MCF 10A (cell line): ENCODE data around the gene MRPL14. TPM values are rescaled to one million over a fixed set of nuclear protein-coding genes. Genes with fewer than 3 reads are reported as not detected.

Source experiments
- BruUV-seq: library from RNA; stranded (reverse); fragments of 400-500 nt; replicated peaks from 2 replicates; lab custom pipeline; 2021; lab: Mats Ljungman, UMichigan
- CTCF ChIA-PET: fragments of 300-600 bp; sonication (Branson Sonifier 250); formaldehyde crosslinking; extraction: SDS; loops from one replicate; lab custom pipeline; 2021; ENCODE audit warnings: antibody characterized with exemption, inconsistent platforms; lab: Yijun Ruan, JAX
- POLR2A ChIA-PET: fragments of 300-600, 350-650 bp; sonication (Branson Sonifier 250); formaldehyde crosslinking; extraction: SDS; loops from one replicate; lab custom pipeline; 2020; ENCODE audit warnings: antibody characterized with exemption, inconsistent platforms; lab: Yijun Ruan, JAX
- DNase-seq: peaks from one replicate; pipeline ENCODE4 v3.0.0-alpha.2; 2018; ENCODE audit not compliant: unreplicated experiment
- H3K27ac Mint-ChIP-seq: one replicate; pipeline ENCODE4 v1.8.0; 2022; ENCODE audit warnings: mild to moderate bottlenecking, low read depth, mixed read lengths; ENCODE audit not compliant: unreplicated experiment
- H3K27me3 Mint-ChIP-seq: one replicate; pipeline ENCODE4 v1.8.0; 2022; ENCODE audit warnings: mixed read lengths; ENCODE audit not compliant: insufficient read depth, unreplicated experiment
- H3K36me3 Mint-ChIP-seq: one replicate; pipeline ENCODE4 v1.8.0; 2022; ENCODE audit warnings: mild to moderate bottlenecking, moderate library complexity, mixed read lengths; ENCODE audit not compliant: insufficient read depth, unreplicated experiment
- H3K4me1 Mint-ChIP-seq: one replicate; pipeline ENCODE4 v1.8.0; 2022; ENCODE audit warnings: mixed read lengths; ENCODE audit not compliant: insufficient read depth, unreplicated experiment
- H3K4me3 Mint-ChIP-seq: one replicate; pipeline ENCODE4 v1.8.0; 2022; ENCODE audit warnings: mild to moderate bottlenecking, moderate library complexity, mixed read lengths; ENCODE audit not compliant: unreplicated experiment
- H3K9me3 Mint-ChIP-seq: one replicate; pipeline ENCODE4 v1.8.0; 2022; ENCODE audit warnings: mixed read lengths; ENCODE audit not compliant: unreplicated experiment
- intact Hi-C: fragments of 100-400 bp; cut with micrococcal nuclease; formaldehyde crosslinking; loops from 2 replicates; pipeline ENCODE4 v1.14.1; 2022
- total RNA-seq: library from RNA; stranded (reverse); gene quantifications from 2 replicates; pipeline ENCODE4 v1.2.3, GENCODE V29; 2022
- TF ChIP-seq, protein P1 (sequence below): fragments of 200-600 bp; IDR thresholded peaks from one replicate; pipeline ENCODE4 v1.8.0; 2022; ENCODE audit warnings: antibody characterized with exemption, mild to moderate bottlenecking; ENCODE audit not compliant: unreplicated experiment

Gene MRPL14
- total RNA-seq, 1 experiment from 2014 or later, result 66.8 TPM

DNA sequence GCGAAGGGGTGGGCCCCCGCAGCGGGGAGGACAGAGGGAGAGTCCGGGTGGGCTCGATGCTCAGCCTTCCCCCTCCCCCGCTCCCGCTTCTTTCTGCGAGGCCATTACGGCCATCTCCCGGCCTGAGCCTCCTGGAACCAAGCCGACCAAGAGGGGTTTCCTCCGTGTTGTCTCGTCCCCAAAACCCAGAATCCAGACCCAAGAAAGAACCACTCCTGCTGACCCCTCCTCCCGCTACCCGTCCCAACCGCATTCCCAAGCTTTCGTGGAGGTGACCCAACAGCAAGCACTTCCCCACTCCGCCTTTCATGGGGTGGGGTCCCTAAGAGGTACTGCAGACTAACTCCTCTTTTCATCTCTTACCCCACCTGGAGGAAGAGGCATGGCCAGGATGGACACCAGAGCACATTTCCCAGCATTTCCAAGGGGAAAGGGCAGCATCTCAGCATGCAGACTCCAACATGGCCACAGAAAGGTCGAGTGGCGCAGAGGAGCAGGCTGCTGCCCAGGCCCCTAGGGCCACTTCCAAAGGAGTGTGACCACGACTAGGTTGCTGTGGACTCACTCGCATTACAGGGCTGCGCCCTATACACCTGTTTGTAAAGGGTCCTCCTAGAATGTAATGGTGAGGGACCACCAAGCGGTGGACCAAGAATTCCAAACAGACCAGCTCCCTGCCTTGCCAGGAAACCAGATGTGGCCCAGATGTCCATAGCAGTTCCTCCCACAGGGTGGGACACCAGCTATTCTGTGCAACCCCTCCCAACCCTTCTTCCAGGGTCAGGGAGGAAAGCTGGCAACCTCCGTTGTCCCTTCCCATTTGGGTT lies 53.4 kb downstream of the MRPL14 start:
- H3K4me3 Mint-ChIP-seq, result peak overlapping the region; percentile 71
- DNase-seq, result no peak
- H3K9me3 Mint-ChIP-seq, result no peaks in the 10 kb centered on the region
- H3K36me3 Mint-ChIP-seq, result no peaks in the 10 kb centered on the region
- TF ChIP-seq, protein P1, sequence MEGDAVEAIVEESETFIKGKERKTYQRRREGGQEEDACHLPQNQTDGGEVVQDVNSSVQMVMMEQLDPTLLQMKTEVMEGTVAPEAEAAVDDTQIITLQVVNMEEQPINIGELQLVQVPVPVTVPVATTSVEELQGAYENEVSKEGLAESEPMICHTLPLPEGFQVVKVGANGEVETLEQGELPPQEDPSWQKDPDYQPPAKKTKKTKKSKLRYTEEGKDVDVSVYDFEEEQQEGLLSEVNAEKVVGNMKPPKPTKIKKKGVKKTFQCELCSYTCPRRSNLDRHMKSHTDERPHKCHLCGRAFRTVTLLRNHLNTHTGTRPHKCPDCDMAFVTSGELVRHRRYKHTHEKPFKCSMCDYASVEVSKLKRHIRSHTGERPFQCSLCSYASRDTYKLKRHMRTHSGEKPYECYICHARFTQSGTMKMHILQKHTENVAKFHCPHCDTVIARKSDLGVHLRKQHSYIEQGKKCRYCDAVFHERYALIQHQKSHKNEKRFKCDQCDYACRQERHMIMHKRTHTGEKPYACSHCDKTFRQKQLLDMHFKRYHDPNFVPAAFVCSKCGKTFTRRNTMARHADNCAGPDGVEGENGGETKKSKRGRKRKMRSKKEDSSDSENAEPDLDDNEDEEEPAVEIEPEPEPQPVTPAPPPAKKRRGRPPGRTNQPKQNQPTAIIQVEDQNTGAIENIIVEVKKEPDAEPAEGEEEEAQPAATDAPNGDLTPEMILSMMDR, result no peak
- ChIA-PET POLR2A (interaction anchor here (0.8 to 4.7 kb wide), 8 partner anchors 15 to 444 kb away, joined by 3 to 48 read pairs (median 7); partner anchors contain the start of gene VEGFA), CTCF (interaction anchor here (0.5 to 4.0 kb wide), 34 partner anchors 9 to 498 kb away, joined by 3 to 72 read pairs (median 4); partner anchors contain the start of genes VEGFA and XPO5)
- H3K27me3 Mint-ChIP-seq, result no peaks in the 10 kb centered on the region
- no peak overlapping the region for H3K27ac Mint-ChIP-seq
- peaks cover 25% of the 10 kb centered on the region for H3K4me1 Mint-ChIP-seq
- no TSS peak for BruUV-seq
- intact Hi-C loops, result loop anchor here (1.0 to 5.0 kb wide), 5 partner anchors 62 to 350 kb away; no protein-coding TSS in a partner anchor

DNA sequence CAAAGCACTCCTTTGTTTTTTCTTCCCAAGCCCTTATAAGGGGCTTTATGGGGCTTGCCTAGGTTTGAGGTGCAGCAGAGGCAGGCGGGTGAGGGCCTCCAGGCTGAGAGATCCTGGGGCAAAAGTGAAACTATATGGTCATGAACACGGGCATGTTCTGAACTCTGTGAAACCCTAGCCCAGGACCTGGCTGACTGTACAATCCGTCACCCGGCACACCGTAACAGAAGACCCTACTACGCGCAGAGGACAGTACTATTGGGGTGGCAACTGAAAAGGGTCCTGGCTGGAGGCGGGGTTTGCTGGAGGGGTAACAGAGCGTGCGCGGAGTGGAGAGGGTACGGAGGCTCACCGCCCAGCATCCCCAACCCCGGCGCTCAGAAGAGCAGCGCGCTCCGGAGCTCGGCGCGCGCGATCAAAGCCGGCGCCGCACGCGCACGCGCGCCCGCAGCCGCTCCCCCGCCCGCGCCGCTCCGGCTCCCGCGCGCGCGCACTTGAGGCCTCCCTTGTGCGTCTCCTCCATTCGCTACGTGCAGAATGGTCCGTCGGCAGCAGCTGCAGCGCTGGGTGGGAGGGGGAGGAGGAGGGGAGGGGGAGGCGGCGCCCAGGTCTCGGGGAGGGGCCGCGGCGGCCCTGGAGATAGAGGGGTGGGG lies 54.2 kb downstream of the MRPL14 start:
- Mint-ChIP-seq H3K9me3 (no peaks in the 10 kb centered on the region), H3K27me3 (no peaks in the 10 kb centered on the region), H3K27ac (no peak overlapping the region), H3K36me3 (no peaks in the 10 kb centered on the region), H3K4me1 (peaks cover 25% of the 10 kb centered on the region), H3K4me3 (peak overlapping the region; percentile 71)
- TF ChIP-seq, protein P1, result no peak
- DNase-seq, result peak; percentile 75
- intact Hi-C loops, result loop anchor here (1.0 to 5.0 kb wide), 2 partner anchors 61 to 216 kb away; no protein-coding TSS in a partner anchor
- BruUV-seq, result no TSS peak
- POLR2A ChIA-PET, result interaction anchor here (0.6 to 4.7 kb wide), 8 partner anchors 14 to 443 kb away, joined by 3 to 48 read pairs (median 7); partner anchors contain the start of gene VEGFA
- CTCF ChIA-PET, result interaction anchor here (1.0 to 4.0 kb wide), 10 partner anchors 9 to 406 kb away, joined by 3 to 72 read pairs (median 21); partner anchors contain the start of gene VEGFA

DNA sequence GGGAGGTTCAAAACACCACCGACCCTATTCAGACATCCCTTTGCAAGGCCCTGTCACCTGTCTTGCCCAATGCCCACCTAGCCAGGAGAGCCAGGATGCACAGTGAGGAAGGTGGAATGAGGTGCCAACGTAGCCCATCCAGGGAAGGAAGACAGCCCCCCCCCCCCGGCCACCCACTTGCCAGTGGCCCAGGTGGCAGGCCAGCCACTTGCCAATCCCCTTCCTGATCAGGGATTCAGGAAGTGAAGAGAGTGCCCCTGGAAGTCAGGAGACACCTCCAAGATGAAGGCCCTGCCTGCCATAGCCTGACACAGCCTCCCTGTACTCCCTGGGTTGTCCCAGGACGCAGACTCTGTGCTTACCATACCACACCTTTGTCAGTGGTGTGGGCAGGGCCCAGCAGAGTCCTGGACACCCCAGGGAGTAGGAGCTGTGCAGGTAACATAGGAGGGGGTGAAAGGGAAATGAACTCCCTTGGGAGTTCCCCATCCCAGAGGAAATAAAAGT lies 54.7 kb downstream of the MRPL14 start:
- Mint-ChIP-seq H3K4me1 (peaks cover 25% of the 10 kb centered on the region), H3K27me3 (no peaks in the 10 kb centered on the region), H3K36me3 (no peaks in the 10 kb centered on the region), H3K4me3 (peak overlapping the region; percentile 71), H3K9me3 (no peaks in the 10 kb centered on the region), H3K27ac (no peak overlapping the region)
- BruUV-seq, result no TSS peak
- no peak for DNase-seq
- TF ChIP-seq, protein P1, result no peak
- intact Hi-C loops, result loop anchor here (5.0 kb wide), 1 partner anchor 215 kb away; no protein-coding TSS in a partner anchor
- POLR2A ChIA-PET, result interaction anchor here (0.6 to 4.7 kb wide), 6 partner anchors 14 to 443 kb away, joined by 3 to 48 read pairs (median 10); partner anchors contain the start of gene VEGFA
- CTCF ChIA-PET, result interaction anchor here (0.6 to 4.0 kb wide), 8 partner anchors 9 to 405 kb away, joined by 3 to 72 read pairs (median 28); partner anchors contain the start of gene VEGFA
